SK-N-SH treated with all-trans-retinoic acid at 6 μM for 48 hours (cell line): ENCODE data around the gene ADRA2C.

Experiments used
- ISL1 ChIP-seq: fragments of 250-450 bp; sonication (Bioruptor Pico); IDR thresholded peaks from 2 replicates; pipeline ENCODE4 v2.1.2; 2022; ENCODE audit warnings: mild to moderate bottlenecking, moderate library complexity
- PATZ1 ChIP-seq: fragments of 250-450 bp; sonication (Bioruptor Pico); IDR thresholded peaks from 2 replicates; pipeline ENCODE4 v1.8.0; 2020; ENCODE audit warnings: mild to moderate bottlenecking, moderate library complexity, borderline replicate concordance
- SNAI2 ChIP-seq: fragments of 250-450 bp; sonication (Bioruptor Pico); IDR thresholded peaks from 2 replicates; pipeline ENCODE4 v1.5.0; 2020; ENCODE audit warnings: mild to moderate bottlenecking, moderate library complexity
- ZC3H10 ChIP-seq: fragments of 250-450 bp; sonication (Bioruptor Pico); IDR thresholded peaks from 2 replicates; pipeline ENCODE4 v1.5.1; 2021; ENCODE audit warnings: mild to moderate bottlenecking, moderate library complexity
- ZFP3 ChIP-seq: fragments of 250-450 bp; sonication (Bioruptor Pico); IDR thresholded peaks from 2 replicates; pipeline ENCODE4 v1.5.0; 2020; ENCODE audit warnings: mild to moderate bottlenecking, moderate library complexity
- ZFP30 ChIP-seq: fragments of 450-650 bp; formaldehyde crosslinking; IDR thresholded peaks from 2 replicates; pipeline ENCODE4 v1.5.0; 2022; ENCODE audit warnings: mild to moderate bottlenecking, moderate library complexity
- ZNF565 ChIP-seq: fragments of 450-650 bp; formaldehyde crosslinking; conservative IDR thresholded peaks from 2 replicates; pipeline ENCODE4 v1.5.0; 2020; ENCODE audit warnings: low read depth, mild to moderate bottlenecking, moderate library complexity
- TF ChIP-seq, protein P1 (sequence below): fragments of 250-450 bp; sonication (Bioruptor Pico); IDR thresholded peaks from 2 replicates; pipeline ENCODE4 v1.5.1; 2020; ENCODE audit warnings: low read depth, mild to moderate bottlenecking, moderate library complexity

DNA sequence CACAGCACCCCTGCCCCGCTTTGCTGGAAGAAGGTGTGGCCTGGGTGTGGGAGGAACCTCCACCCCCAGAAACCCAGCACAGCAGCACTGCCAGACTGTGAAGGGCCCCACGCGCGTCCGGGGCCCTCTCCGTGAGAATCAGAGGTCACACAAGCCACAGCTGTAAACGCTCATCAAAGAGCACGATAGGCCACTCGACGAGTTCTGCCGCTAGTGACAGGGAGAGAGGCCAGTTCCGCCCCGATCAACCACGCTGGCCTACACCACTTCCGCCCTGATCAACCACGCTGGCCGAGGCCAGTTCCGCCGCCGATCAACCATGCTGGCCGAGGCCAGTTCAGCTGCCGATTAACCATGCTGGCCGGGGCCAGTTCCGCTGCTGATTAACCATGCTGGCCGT lies 25.9 kb upstream of the ADRA2C start:
- TF ChIP-seq PATZ1 (CRISPR knock-in tag) (no peak), ZFP30 (no peak), ZFP3 (CRISPR knock-in tag) (no peak), ISL1 (CRISPR knock-in tag) (no peak), ZC3H10 (CRISPR knock-in tag) (no peak), SNAI2 (CRISPR knock-in tag) (no peak), ZNF565 (no peak)
- TF ChIP-seq, protein P1, sequence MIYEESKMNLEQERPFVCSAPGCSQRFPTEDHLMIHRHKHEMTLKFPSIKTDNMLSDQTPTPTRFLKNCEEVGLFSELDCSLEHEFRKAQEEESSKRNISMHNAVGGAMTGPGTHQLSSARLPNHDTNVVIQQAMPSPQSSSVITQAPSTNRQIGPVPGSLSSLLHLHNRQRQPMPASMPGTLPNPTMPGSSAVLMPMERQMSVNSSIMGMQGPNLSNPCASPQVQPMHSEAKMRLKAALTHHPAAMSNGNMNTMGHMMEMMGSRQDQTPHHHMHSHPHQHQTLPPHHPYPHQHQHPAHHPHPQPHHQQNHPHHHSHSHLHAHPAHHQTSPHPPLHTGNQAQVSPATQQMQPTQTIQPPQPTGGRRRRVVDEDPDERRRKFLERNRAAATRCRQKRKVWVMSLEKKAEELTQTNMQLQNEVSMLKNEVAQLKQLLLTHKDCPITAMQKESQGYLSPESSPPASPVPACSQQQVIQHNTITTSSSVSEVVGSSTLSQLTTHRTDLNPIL (CRISPR knock-in tag): no peak
